ENCODE data around the gene CHMP2A. TPM values are rescaled to one million over a fixed set of nuclear protein-coding genes. Genes with fewer than 3 reads are reported as not detected.

Gene CHMP2A
- total and polyA plus RNA-seq, 2 donors (not counting 3 experiments of a cell fraction or from before 2014, with no cell fraction given) = 105 to 150 TPM

GRCh38 chr19:58581227-58582141, 26.6 kb upstream of the CHMP2A start:
- TF ChIP-seq MAX (IDR thresholded peaks at IDR 0.05; ENCODE audit: insufficient read depth, insufficient read length) = no peak
- TF ChIP-seq GATA2 (IDR thresholded peaks at IDR 0.05; ENCODE audit: insufficient read depth, insufficient read length, low read depth, low read length) = no peak
- TF ChIP-seq POLR2A (IDR thresholded peaks at IDR 0.05; ENCODE audit: low read depth, low read length) = no peak
- TF ChIP-seq CTCF (IDR thresholded peaks at IDR 0.05; ENCODE audit: extremely low read depth in 1 of 2, insufficient read depth in 1 of 2, low read depth in 1 of 2, low read length in 2 of 2) = peak; percentile 99 to 100
- TF ChIP-seq POLR2AphosphoS5 (IDR thresholded peaks at IDR 0.05; ENCODE audit: insufficient read depth, low read depth, low read length) = peak; percentile 31
- TF ChIP-seq MYC (IDR thresholded peaks at IDR 0.05; ENCODE audit: low read depth, low read length) = no peak
- no peak for TF ChIP-seq EZH2 (IDR thresholded peaks at IDR 0.05; ENCODE audit: borderline replicate concordance, low read depth, low read length, severe bottlenecking)
- no peak for TF ChIP-seq JUN (IDR thresholded peaks at IDR 0.05; ENCODE audit: borderline replicate concordance, insufficient read depth, insufficient read length, low read depth)
- no peak for TF ChIP-seq FOS (IDR thresholded peaks at IDR 0.05; ENCODE audit: borderline replicate concordance, insufficient read depth, low read length)
- CTCF ChIA-PET = interaction anchor here (0.6 to 8.9 kb wide), 7 partner anchors 19 to 67 kb away, joined by 3 to 111 read pairs (median 6); partner anchors contain the start of genes CHMP2A, TRIM28 and ZBTB45
- H4K20me1 ChIP-seq (replicated peaks; ENCODE audit: control insufficient read depth, extremely low read depth, insufficient read depth, low read length) = no peaks in the 10 kb centered on the region

More at GRCh38 chr19:58581227-58582141, 26.6 kb upstream of the CHMP2A start:
- DNase-seq (ENCODE audit: low read depth, low spot score) (peak; percentile 91), FAIRE-seq (peak; percentile 96)
- Histone ChIP-seq H3K9ac (replicated peaks; ENCODE audit: extremely low read depth, insufficient read depth, low read length) (no peak overlapping the region), H3K9me3 (replicated peaks; ENCODE audit: control insufficient read depth, insufficient read depth, low read length) (no peaks in the 10 kb centered on the region), H3K4me1 (ENCODE audit: control insufficient read depth, extremely low read depth, insufficient read depth, low read length) (peaks cover 3% of the 10 kb centered on the region), H3K79me2 (ENCODE audit: control insufficient read depth, insufficient read depth, low read length) (peaks cover 10% of the 10 kb centered on the region), H3K36me3 (ENCODE audit: control insufficient read depth in 2 of 2, extremely low read depth in 1 of 2, insufficient read depth in 2 of 2, low read length in 2 of 2) (peaks cover 0 to 16% of the 10 kb centered on the region in 2 experiments), H2AFZ (ENCODE audit: low read depth, low read length) (peak overlapping the region; percentile 45), H3K27ac (ENCODE audit: insufficient read depth, low read depth, low read length) (no peak overlapping the region), H3K27me3 (ENCODE audit: control insufficient read depth in 2 of 2, insufficient read depth in 2 of 2, low read length in 2 of 2) (no peaks in the 10 kb centered on the region), H3K4me2 (ENCODE audit: insufficient read depth, low read length) (no peak overlapping the region), H3K9me1 (replicated peaks; ENCODE audit: control insufficient read depth, extremely low read depth, insufficient read depth, low read length) (no peaks in the 10 kb centered on the region), H3K4me3 (replicated peaks in 1 of 3; ENCODE audit: insufficient read depth in 1 of 3, low read depth in 1 of 3, low read length in 3 of 3) (no peak overlapping the region)
- POLR2A ChIA-PET = interaction anchor here (1.3 kb wide), 1 partner anchor 38 kb away, joined by 3 read pairs; the partner anchor contains the start of gene TRIM28
- no TSS peak for BruUV-seq (replicated peaks)
- intact Hi-C loops (cut with micrococcal nuclease) (loop anchor here (1.0 kb wide), 2 partner anchors 62 to 67 kb away; partner anchors contain the start of gene ZBTB45), dilution Hi-C loops (cut with MboI; ENCODE audit: extremely low pct_ligation_motif_present, low sequenced_read_pairs) (no loop called here)
